Right ventricle myocardium inferior (tissue), 1 donor: ENCODE results near the gene CNTN4. TPM values are rescaled to one million over a fixed set of nuclear protein-coding genes. Genes with fewer than 3 reads are reported as not detected.
"Not testable (repeated sequence)": the region's sequence is repeated elsewhere in the genome, so short reads cannot be mapped to it uniquely, and the experiment has no call there.

Source experiments
- ATAC-seq: fragments of 200-7000 bp; cut with Tn5 transposase; one replicate; pipeline ENCODE4 v1.9.1; 2020; ENCODE audit warnings: mild to moderate bottlenecking, moderate library complexity
- DNase-seq: peaks from one replicate; pipeline ENCODE4 v3.0.0; 2021; ENCODE audit errors: missing footprints
- intact Hi-C: fragments of 100-400 bp; cut with DNase I; formaldehyde crosslinking; loops from one replicate; pipeline ENCODE4 v1.11.0; 2022
- long read RNA-seq: library from polyadenylated mRNA; unstranded; transcript quantifications from one replicate; pipeline ENCODE4 v2.0.0, GENCODE V29; 2021
- total RNA-seq: library from RNA; stranded (reverse); fragmentation: NEBNext Ultra II Directional; extraction: Animal tissue kit (Norgen Biotek cat#: 25700); gene quantifications from one replicate; pipeline ENCODE4 v1.2.1, GENCODE V29; 2021
- donor health status: DM: no; HTN: yes; CAD: no; lungs with severe emphysema.

Gene CNTN4
- 2.5 TPM for total RNA-seq
- long read RNA-seq, result 0 reads

GRCh38 chr3:2098398-2099027 is at the start of gene CNTN4:
TSS of gene CNTN4 (plus strand) at chr3:2098866.
- ATAC-seq (peak; percentile 68), DNase-seq (peak; percentile 63)
- intact Hi-C loops, result no loop called here

DNA sequence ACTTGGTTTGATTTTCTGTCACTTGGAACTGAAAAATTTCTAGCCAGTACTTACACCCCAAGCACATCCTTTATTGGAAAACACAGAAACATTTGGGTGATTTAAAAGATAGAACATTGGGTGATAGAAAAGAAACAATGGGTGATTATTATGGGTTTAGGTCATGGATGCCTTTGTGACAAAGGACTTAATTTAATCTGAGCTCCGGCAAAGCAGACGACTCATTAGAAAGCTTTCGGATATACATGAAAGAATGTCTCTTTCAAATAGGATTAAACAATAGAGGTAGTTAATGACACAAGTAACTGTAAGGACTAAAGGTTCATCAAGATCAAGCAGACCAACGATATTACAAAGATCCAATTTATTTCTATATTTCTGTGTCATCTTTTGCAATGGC is 37.3 kb upstream of the CNTN4 start:
- intact Hi-C loops, result no loop called here
- DNase-seq (no peak), ATAC-seq (no peak)

GRCh38 chr3:2071531-2071930 is 27.1 kb upstream of the CNTN4 start:
- no peak for ATAC-seq
- intact Hi-C loops, result no loop called here
- DNase-seq, result no peak

GRCh38 chr3:2078821-2079220 is 19.8 kb upstream of the CNTN4 start:
- intact Hi-C loops, result no loop called here
- DNase-seq (no peak), ATAC-seq (no peak)

- no peak for DNase-seq
- intact Hi-C loops, result no loop called here
Measured at GRCh38 chr3:2082871-2083480, 15.7 kb upstream of the CNTN4 start.

GRCh38 chr3:2083558-2083957 is 15.1 kb upstream of the CNTN4 start:
- intact Hi-C loops, DNase-seq, ATAC-seq: not testable (repeated sequence)

More at GRCh38 chr3:2082871-2083480, 15.7 kb upstream of the CNTN4 start:
- no peak for ATAC-seq

GRCh38 chr3:2090095-2090911 is 8.4 kb upstream of the CNTN4 start:
- DNase-seq (no peak), ATAC-seq (no peak)
- intact Hi-C loops, result no loop called here

- intact Hi-C loops, result no loop called here
Measured at GRCh38 chr3:2092758-2093157, 5.9 kb upstream of the CNTN4 start.

GRCh38 chr3:2094941-2095340 is 3.7 kb upstream of the CNTN4 start:
- ATAC-seq (no peak), DNase-seq (no peak)
- intact Hi-C loops, result no loop called here

More at GRCh38 chr3:2092758-2093157, 5.9 kb upstream of the CNTN4 start:
- DNase-seq (no peak), ATAC-seq (no peak)

DNA sequence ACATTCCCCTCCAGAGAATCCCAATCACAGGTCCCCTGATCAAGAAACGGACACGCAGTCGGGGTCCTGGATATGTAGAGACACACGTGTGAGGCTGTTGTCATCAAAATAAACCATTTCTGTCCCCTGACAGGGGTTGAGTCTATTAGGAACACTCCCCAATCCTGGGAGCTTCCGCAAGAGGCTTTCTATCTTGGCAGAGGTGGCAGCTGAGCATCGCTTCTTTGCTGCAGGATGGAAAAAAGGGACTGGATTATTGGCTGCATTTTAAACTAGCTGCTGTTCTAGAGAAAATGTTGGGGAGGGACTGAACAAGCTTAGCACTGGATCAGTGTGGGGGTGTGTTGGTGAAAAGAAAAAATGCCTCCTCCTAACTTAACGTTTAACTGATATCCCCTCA is 2.5 kb upstream of the CNTN4 start:
- DNase-seq, result no peak

DNA sequence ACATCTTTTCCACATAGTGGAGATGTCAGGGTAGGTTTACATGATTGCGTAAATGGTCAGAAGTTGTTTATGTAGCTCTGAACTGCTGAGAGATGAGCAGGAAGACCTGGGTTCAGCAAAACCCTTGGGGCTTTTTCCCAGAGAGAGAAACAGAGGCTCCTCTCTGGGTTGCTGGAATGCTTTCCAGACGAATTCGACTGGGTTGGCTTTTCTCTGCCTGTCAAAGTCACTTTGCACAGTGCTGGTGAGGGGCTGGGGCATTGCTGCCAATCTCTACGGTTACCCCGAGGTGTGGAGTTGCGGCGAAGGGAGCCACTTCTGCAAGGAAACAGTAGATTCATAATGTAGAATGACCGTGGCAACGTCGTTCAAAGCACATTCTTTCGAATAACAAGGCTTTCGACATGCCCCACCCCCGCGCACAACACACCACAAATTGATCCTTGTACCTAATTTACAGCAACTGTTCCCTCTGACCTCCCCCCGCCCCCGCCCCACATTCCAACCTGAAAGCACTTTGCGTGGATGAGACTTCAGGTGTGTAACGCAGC is 950 bp upstream of the CNTN4 start:
- intact Hi-C loops, result no loop called here
- ATAC-seq (no peak), DNase-seq (no peak)

More for the DNA sequence above, 2.5 kb upstream of the CNTN4 start:
- intact Hi-C loops, result no loop called here
- no peak for ATAC-seq

GRCh38 chr3:2099028-2099671 is 484 bp downstream of the CNTN4 start:
- DNase-seq, result no peak
- ATAC-seq, result no peak
- intact Hi-C loops, result no loop called here

GRCh38 chr3:2099779-2100191 is 1.1 kb downstream of the CNTN4 start:
- intact Hi-C loops, result no loop called here
- DNase-seq (no peak), ATAC-seq (no peak)

- intact Hi-C loops, result no loop called here
- ATAC-seq (no peak), DNase-seq (no peak)
Measured at GRCh38 chr3:2106438-2106837, 7.8 kb downstream of the CNTN4 start.

DNA sequence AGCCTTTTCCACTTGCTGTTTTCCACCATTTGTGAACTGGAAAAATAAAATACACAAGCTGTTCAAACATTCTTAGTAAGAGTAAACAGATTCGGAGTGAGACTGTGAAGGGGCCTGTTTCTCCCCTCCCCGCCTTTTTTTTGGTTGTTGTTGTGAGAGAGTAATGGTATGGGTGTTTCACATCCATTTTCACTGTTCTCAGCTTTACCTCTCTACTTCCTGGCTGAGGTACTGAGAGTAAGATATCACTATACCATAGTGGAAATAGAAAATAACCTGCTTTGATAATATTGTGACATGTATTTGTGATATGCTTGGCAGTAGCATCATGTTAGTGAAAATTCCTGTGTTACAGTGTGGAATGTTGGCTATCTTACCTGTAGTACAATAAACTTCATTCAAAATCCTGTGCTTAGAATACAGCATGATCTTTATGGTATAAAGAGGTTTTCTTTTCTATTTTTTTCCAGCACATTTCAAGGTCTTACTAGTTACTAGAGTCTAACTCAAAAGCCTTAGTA is 12.0 kb downstream of the CNTN4 start:
- ATAC-seq (no peak), DNase-seq (no peak)
- intact Hi-C loops, result no loop called here

- DNase-seq (no peak), ATAC-seq (no peak)
- intact Hi-C loops, result no loop called here
Measured at GRCh38 chr3:2114617-2115275, 16.1 kb downstream of the CNTN4 start.

DNA sequence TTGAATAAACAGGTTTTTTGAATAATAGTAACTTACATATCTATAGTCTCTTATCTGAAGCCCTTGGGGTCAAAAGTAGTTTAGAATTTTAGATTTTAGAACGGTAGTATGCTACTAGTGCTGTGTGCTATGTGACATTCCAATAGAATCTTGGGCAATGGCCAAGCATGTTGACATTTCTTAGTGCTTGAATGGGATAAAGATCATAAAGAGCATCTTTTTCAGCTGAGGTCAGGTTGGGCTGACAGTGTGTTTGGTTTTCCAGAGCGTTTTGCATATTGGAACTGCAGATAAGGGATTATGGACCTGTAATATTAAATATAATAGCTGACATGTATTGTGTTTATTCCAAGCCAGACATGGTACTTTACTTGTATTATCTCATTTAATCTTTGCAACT is 32.1 kb downstream of the CNTN4 start:
- no peak for ATAC-seq
- DNase-seq, result no peak
- intact Hi-C loops, result no loop called here

- intact Hi-C loops, result no loop called here
- ATAC-seq (no peak), DNase-seq (no peak)
Measured at GRCh38 chr3:2133146-2133545, 34.5 kb downstream of the CNTN4 start.
